Effector memory CD8-positive, alpha-beta T cell (primary cell): Measurements from ENCODE around the gene CPED1.
"Not testable (repeated sequence)": the region's sequence is repeated elsewhere in the genome, so short reads cannot be mapped to it uniquely, and the experiment has no call there.

Experiments
- ATAC-seq: fragments of 150-1000 bp; cut with Tn5 transposase; replicated peaks from 2 replicates; pipeline ENCODE4 v1.10.0; 2021; ENCODE audit warnings: mild to moderate bottlenecking, moderate library complexity
- DNase-seq, 3 experiments: peaks; one replicate each; pipeline ENCODE4 v3.0.0; 2021
- H3K27ac Mint-ChIP-seq, 2 donors: one replicate each; pipeline ENCODE4 v1.8.0; 2022; ENCODE audit warnings: mild to moderate bottlenecking in 2 of 2, mixed read lengths in 2 of 2, moderate library complexity in 2 of 2
- H3K27me3 Mint-ChIP-seq, 2 donors: one replicate each; pipeline ENCODE4 v1.8.0; 2022; ENCODE audit warnings: mixed read lengths in 2 of 2
- H3K36me3 Mint-ChIP-seq: one replicate; pipeline ENCODE4 v1.8.0; 2022; ENCODE audit warnings: mild to moderate bottlenecking, moderate library complexity, mixed read lengths; ENCODE audit not compliant: insufficient read depth
- H3K4me1 Mint-ChIP-seq, 2 donors: one replicate each; pipeline ENCODE4 v1.8.0; 2022; ENCODE audit warnings: low read depth in 2 of 2, mixed read lengths in 2 of 2
- H3K4me3 Mint-ChIP-seq, 2 donors: one replicate each; pipeline ENCODE4 v1.8.0; 2022; ENCODE audit warnings: mild to moderate bottlenecking in 2 of 2, mixed read lengths in 2 of 2, moderate library complexity in 2 of 2
- H3K9me3 Mint-ChIP-seq, 2 donors: one replicate each; pipeline ENCODE4 v1.8.0; 2022; ENCODE audit warnings: mixed read lengths in 2 of 2

Gene CPED1

DNA sequence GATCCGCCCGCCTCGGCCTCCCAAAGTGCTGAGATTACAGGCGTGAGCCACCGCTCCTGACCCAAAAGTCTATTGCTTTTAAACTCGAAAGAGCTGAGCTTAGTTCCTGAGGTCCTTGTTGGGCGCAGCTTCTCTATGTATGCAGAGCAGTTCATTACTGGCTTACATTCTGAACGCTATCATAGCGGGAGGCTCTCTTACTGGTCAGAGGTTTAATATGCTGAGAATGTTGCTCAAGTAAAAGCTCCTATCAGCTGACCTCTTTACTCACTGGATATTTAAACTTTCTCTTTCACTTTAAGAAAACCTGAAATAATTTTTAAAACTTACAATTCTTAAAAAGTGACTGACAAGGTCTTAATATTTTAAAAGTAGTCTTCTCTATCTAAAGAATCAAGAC is 179.5 kb downstream of the CPED1 start:
- ATAC-seq (no peak), DNase-seq (no peak)
- Mint-ChIP-seq H3K4me3 (no peak overlapping the region), H3K9me3 (no peaks in the 10 kb centered on the region), H3K27ac (no peak overlapping the region), H3K27me3 (no peaks in the 10 kb centered on the region), H3K36me3 (no peaks in the 10 kb centered on the region), H3K4me1 (no peaks in the 10 kb centered on the region)

GRCh38 chr7:121169469-121169868 is 181.0 kb downstream of the CPED1 start:
- ATAC-seq (no peak), DNase-seq (no peak)
- Mint-ChIP-seq H3K36me3 (no peaks in the 10 kb centered on the region), H3K4me3 (no peak overlapping the region), H3K9me3 (no peaks in the 10 kb centered on the region), H3K27ac (no peak overlapping the region), H3K27me3 (peaks cover 5 to 15% of the 10 kb centered on the region in 2 donors), H3K4me1 (no peaks in the 10 kb centered on the region)

- H3K4me1 Mint-ChIP-seq = no peaks in the 10 kb centered on the region
- DNase-seq (no peak), ATAC-seq (no peak)
- H3K36me3 Mint-ChIP-seq = no peaks in the 10 kb centered on the region
- no peaks in the 10 kb centered on the region for H3K9me3 Mint-ChIP-seq
- no peak overlapping the region for H3K27ac Mint-ChIP-seq
- no peak overlapping the region for H3K4me3 Mint-ChIP-seq
- H3K27me3 Mint-ChIP-seq = peaks cover 16 to 45% of the 10 kb centered on the region in 2 donors
These were observed 184.0 kb downstream of the CPED1 start for GRCh38 chr7:121172484-121172883.

DNA sequence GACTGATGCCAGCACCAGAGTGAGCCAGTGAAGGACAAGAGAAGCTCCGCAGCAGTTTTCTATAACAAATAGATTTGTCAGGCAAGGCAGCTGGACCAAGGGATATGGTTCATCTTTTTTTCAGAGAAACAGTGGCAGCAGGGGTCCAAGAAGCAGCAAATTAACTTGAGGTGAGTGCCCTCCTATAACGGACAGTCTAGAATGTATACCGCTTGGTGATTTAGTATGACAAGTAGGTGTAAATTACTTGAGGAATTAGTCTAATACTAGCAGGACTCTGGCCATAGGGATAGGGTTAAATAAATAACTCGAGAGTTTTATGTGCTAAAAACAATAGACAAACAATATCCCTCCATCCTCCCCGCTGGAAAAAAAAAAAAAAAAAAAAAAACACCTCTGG is 187.3 kb downstream of the CPED1 start:
- DNase-seq (no peak), ATAC-seq (no peak)
- no peaks in the 10 kb centered on the region for H3K36me3 Mint-ChIP-seq
- H3K9me3 Mint-ChIP-seq = no peaks in the 10 kb centered on the region
- peaks cover 16 to 52% of the 10 kb centered on the region in 2 donors for H3K27me3 Mint-ChIP-seq
- peaks cover 0 to 6% of the 10 kb centered on the region in 2 donors for H3K4me1 Mint-ChIP-seq
- no peak overlapping the region for H3K4me3 Mint-ChIP-seq
- H3K27ac Mint-ChIP-seq = no peak overlapping the region

GRCh38 chr7:121178452-121178851 is 189.9 kb downstream of the CPED1 start:
- H3K27ac Mint-ChIP-seq = no peak overlapping the region
- H3K4me1 Mint-ChIP-seq = peaks cover 0 to 6% of the 10 kb centered on the region in 2 donors
- no peaks in the 10 kb centered on the region for H3K36me3 Mint-ChIP-seq
- H3K9me3 Mint-ChIP-seq = no peaks in the 10 kb centered on the region
- H3K4me3 Mint-ChIP-seq = no peak overlapping the region
- H3K27me3 Mint-ChIP-seq = peaks cover 16 to 48% of the 10 kb centered on the region in 2 donors
- ATAC-seq (no peak), DNase-seq (no peak)

- Mint-ChIP-seq H3K4me1 (peaks cover 0 to 6% of the 10 kb centered on the region in 2 donors), H3K27ac (no peak overlapping the region), H3K36me3 (no peaks in the 10 kb centered on the region), H3K4me3 (no peak overlapping the region), H3K9me3 (no peaks in the 10 kb centered on the region), H3K27me3 (peaks cover 15 to 43% of the 10 kb centered on the region in 2 donors)
- ATAC-seq (no peak), DNase-seq (no peak)
These were observed 190.5 kb downstream of the CPED1 start for GRCh38 chr7:121178869-121179497.

GRCh38 chr7:121180436-121181063 is 192.0 kb downstream of the CPED1 start:
- peaks cover 0 to 6% of the 10 kb centered on the region in 2 donors for H3K4me1 Mint-ChIP-seq
- peaks cover 2 to 27% of the 10 kb centered on the region in 2 donors for H3K27me3 Mint-ChIP-seq
- no peak overlapping the region for H3K4me3 Mint-ChIP-seq

GRCh38 chr7:121181357-121181756 is 192.8 kb downstream of the CPED1 start:
- no peaks in the 10 kb centered on the region for H3K9me3 Mint-ChIP-seq
- peaks cover 0 to 19% of the 10 kb centered on the region in 2 donors for H3K27me3 Mint-ChIP-seq
- no peak for ATAC-seq
- H3K4me1 Mint-ChIP-seq = peaks cover 0 to 6% of the 10 kb centered on the region in 2 donors
- H3K4me3 Mint-ChIP-seq = no peak overlapping the region
- H3K27ac Mint-ChIP-seq = no peak overlapping the region
- no peak for DNase-seq
- no peaks in the 10 kb centered on the region for H3K36me3 Mint-ChIP-seq

More at GRCh38 chr7:121180436-121181063, 192.0 kb downstream of the CPED1 start:
- Mint-ChIP-seq H3K9me3 (no peaks in the 10 kb centered on the region), H3K27ac (no peak overlapping the region), H3K36me3 (no peaks in the 10 kb centered on the region)
- ATAC-seq (peak; percentile 37), DNase-seq (no peak)

DNA sequence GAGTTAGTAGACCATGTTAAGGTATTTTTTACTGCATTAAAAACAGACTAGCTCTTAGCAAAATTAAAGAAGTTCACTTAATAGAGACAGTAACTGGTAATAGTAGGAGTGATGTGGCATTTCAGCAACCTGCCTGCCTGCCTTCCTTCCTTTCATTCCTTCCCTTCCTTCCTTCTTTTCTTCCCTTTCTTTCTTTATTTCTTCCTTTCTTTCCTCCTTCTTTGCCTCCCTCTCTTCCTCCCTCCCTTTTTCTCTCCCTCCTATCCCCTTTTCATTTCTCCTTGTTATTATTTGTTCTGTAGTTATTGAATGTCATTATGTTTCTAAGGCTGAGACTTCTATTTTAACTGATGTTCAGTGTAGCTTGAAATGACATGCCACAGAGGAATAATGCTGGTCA is 193.8 kb downstream of the CPED1 start:
- peaks cover 0 to 6% of the 10 kb centered on the region in 2 donors for H3K4me1 Mint-ChIP-seq
- no peak overlapping the region for H3K4me3 Mint-ChIP-seq
- ATAC-seq (no peak), DNase-seq (no peak)
- no peaks in the 10 kb centered on the region for H3K9me3 Mint-ChIP-seq
- H3K27ac Mint-ChIP-seq = no peak overlapping the region
- peaks cover 3 to 10% of the 10 kb centered on the region in 2 donors for H3K27me3 Mint-ChIP-seq
- no peaks in the 10 kb centered on the region for H3K36me3 Mint-ChIP-seq

DNA sequence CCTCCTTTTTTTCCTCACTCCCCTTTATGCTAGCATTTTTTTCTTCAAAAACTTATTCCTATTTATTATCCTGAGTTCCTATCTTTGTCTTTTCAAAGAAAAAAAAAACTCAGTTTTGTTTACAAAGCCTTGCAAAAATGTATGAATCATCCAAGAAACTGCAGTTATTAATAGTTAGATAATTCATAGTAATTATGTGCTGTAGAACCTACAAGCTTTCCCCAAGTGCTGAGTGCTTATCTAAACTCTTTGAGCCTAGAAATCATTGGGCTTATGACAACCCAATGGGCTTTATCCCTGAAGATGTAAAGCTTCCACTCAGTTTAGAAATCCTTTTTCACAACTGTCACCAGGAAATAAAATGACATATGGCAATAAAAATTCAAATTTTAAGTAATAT is 194.4 kb downstream of the CPED1 start:
- DNase-seq = no peak
- Mint-ChIP-seq H3K27me3 (peaks cover 3 to 5% of the 10 kb centered on the region in 2 donors), H3K4me3 (no peak overlapping the region), H3K4me1 (peaks cover 0 to 6% of the 10 kb centered on the region in 2 donors), H3K27ac (no peak overlapping the region), H3K9me3 (no peaks in the 10 kb centered on the region), H3K36me3 (no peaks in the 10 kb centered on the region)
- no peak for ATAC-seq

DNA sequence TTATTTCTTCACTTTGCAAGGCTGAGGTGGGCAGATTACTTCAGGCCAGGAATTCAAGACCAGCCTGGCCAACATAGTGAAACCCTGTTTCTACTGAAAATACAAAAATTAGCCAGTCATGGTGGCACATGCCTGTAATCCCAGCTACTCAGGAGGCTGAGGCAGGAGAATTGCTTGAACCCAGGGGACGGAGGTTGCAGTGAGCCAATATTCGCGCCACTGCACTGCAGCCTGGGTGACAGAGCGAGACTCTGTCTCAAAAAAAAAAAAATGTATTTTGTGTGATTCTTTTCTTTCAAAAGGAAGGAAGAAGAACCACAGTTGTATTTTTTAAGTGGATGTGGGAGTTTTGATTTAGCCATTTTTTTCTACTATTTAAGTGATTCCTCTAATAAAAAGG is 195.4 kb downstream of the CPED1 start:
- not testable (repeated sequence) for ATAC-seq, H3K4me3 Mint-ChIP-seq, H3K9me3 Mint-ChIP-seq, H3K27ac Mint-ChIP-seq, H3K36me3 Mint-ChIP-seq, H3K27me3 Mint-ChIP-seq, H3K4me1 Mint-ChIP-seq, DNase-seq

DNA sequence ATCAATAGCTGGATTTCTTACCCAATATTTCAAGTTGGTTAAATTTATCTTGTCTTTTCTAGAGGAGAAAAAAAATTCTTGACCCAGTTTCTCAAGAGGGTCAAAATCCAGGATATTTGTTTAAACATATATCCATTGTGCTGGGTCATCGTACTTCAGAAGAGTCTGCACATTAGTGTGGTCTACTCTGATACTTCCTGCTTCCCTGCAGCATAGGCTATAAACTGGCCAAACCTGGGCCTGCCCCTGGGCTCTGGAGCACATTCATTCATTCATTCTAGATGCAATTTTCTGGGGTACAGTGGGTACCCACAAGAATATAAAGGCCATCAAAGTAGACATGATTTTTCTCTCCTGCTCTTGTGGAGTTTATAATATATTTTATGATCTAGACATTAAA is 198.2 kb downstream of the CPED1 start:
- no peak for DNase-seq
- Mint-ChIP-seq H3K27me3 (peaks cover 0 to 5% of the 10 kb centered on the region in 2 donors), H3K9me3 (peaks cover 0 to 1% of the 10 kb centered on the region in 2 donors), H3K4me3 (no peak overlapping the region), H3K27ac (no peak overlapping the region), H3K36me3 (no peaks in the 10 kb centered on the region), H3K4me1 (no peaks in the 10 kb centered on the region)
- ATAC-seq = no peak

GRCh38 chr7:121187222-121187621 is 198.7 kb downstream of the CPED1 start:
- no peaks in the 10 kb centered on the region for H3K4me1 Mint-ChIP-seq
- ATAC-seq = no peak

DNA sequence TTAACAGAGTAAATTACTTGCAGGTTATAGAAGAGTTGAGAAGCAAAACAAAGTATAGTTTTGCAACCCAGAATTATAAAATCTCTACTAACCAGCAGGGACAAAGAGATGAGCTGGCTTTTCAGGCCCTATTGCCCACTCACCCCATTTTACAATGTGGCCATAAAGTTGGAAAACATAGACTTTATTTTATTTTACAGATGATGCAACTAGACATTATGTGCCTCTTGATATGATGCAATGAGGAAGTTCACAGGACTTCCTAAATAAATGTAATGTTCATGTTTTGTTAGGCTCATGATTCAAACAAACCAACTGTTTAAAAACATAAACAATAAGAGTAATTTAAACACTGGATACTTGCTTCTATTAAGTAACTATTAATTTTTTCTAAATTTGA is 199.2 kb downstream of the CPED1 start:
- peaks cover 0 to 1% of the 10 kb centered on the region in 2 donors for H3K9me3 Mint-ChIP-seq
- DNase-seq = no peak
- no peak overlapping the region for H3K27ac Mint-ChIP-seq
- ATAC-seq = no peak
- no peaks in the 10 kb centered on the region for H3K36me3 Mint-ChIP-seq
- H3K27me3 Mint-ChIP-seq = peaks cover 0 to 5% of the 10 kb centered on the region in 2 donors
- no peaks in the 10 kb centered on the region for H3K4me1 Mint-ChIP-seq
- no peak overlapping the region for H3K4me3 Mint-ChIP-seq

More at GRCh38 chr7:121187222-121187621, 198.7 kb downstream of the CPED1 start:
- no peak overlapping the region for H3K4me3 Mint-ChIP-seq
- no peak for DNase-seq
- H3K9me3 Mint-ChIP-seq = peaks cover 0 to 1% of the 10 kb centered on the region in 2 donors
- H3K27ac Mint-ChIP-seq = no peak overlapping the region
- H3K36me3 Mint-ChIP-seq = no peaks in the 10 kb centered on the region
- H3K27me3 Mint-ChIP-seq = peaks cover 0 to 5% of the 10 kb centered on the region in 2 donors
